Measurements from ENCODE around the gene AMBRA1. TPM values are rescaled to one million over a fixed set of nuclear protein-coding genes. Genes with fewer than 3 reads are reported as not detected.

Gene AMBRA1
- total and polyA plus RNA-seq, 2 donors (not counting 3 experiments of a cell fraction or from before 2014, with no cell fraction given), result 18.4 to 32.4 TPM

GRCh38 chr11:46617134-46617971, 23.5 kb upstream of the AMBRA1 start, which contains the start of the genes ATG13 and HARBI1:
TSS of gene ATG13 (plus strand) at chr11:46617553. CDS start at chr11:46644292, 26,739 bp downstream.
TSS of gene HARBI1 (minus strand) at chr11:46617227. CDS start at chr11:46616237, 990 bp downstream.
- peaks cover 19% of the 10 kb centered on the region for H3K79me2 ChIP-seq (ENCODE audit: control insufficient read depth, insufficient read depth, low read length)
- H3K27me3 ChIP-seq (ENCODE audit: control insufficient read depth in 2 of 2, insufficient read depth in 2 of 2, low read length in 2 of 2), result no peaks in the 10 kb centered on the region
- intact Hi-C loops (cut with micrococcal nuclease), result loop anchor here (1.0 to 2.0 kb wide), 5 partner anchors 23 to 237 kb away; partner anchors contain the start of genes AMBRA1 and MDK
- no peak for TF ChIP-seq MAX (IDR thresholded peaks at IDR 0.05; ENCODE audit: insufficient read depth, insufficient read length)
- no peak for TF ChIP-seq JUN (IDR thresholded peaks at IDR 0.05; ENCODE audit: borderline replicate concordance, insufficient read depth, insufficient read length, low read depth)
- peak; percentile 75 to 88 for TF ChIP-seq CTCF (IDR thresholded peaks at IDR 0.05; ENCODE audit: extremely low read depth in 1 of 2, insufficient read depth in 1 of 2, low read depth in 1 of 2, low read length in 2 of 2)
- no peak for TF ChIP-seq GATA2 (IDR thresholded peaks at IDR 0.05; ENCODE audit: insufficient read depth, insufficient read length, low read depth, low read length)
- peak; percentile 4 for TF ChIP-seq POLR2AphosphoS5 (IDR thresholded peaks at IDR 0.05; ENCODE audit: insufficient read depth, low read depth, low read length)
- H3K9me3 ChIP-seq (replicated peaks; ENCODE audit: control insufficient read depth, insufficient read depth, low read length), result no peaks in the 10 kb centered on the region
- BruUV-seq (replicated peaks), result TSS peak; percentile 64
- peak within 1 kb of the TSS; percentile 94 for H3K4me2 ChIP-seq (ENCODE audit: insufficient read depth, low read length)
- peak within 1 kb of the TSS; percentile 64 to 97 (median 86) for H3K4me3 ChIP-seq (replicated peaks in 1 of 3; ENCODE audit: insufficient read depth in 1 of 3, low read depth in 1 of 3, low read length in 3 of 3)
- no peaks in the 10 kb centered on the region for H3K36me3 ChIP-seq (ENCODE audit: control insufficient read depth in 2 of 2, extremely low read depth in 1 of 2, insufficient read depth in 2 of 2, low read length in 2 of 2)
- ChIA-PET POLR2A (interaction anchor here (1.1 kb wide), 1 partner anchor 32 kb away, joined by 3 read pairs; no protein-coding TSS in a partner anchor), CTCF (interaction anchor here (0.5 to 3.5 kb wide), 13 partner anchors 9 to 234 kb away, joined by 3 to 27 read pairs (median 6); partner anchors contain the start of gene AMBRA1)
- peak within 1 kb of the TSS; percentile 96 for H3K27ac ChIP-seq (ENCODE audit: insufficient read depth, low read depth, low read length)
- H4K20me1 ChIP-seq (replicated peaks; ENCODE audit: control insufficient read depth, extremely low read depth, insufficient read depth, low read length), result no peaks in the 10 kb centered on the region
- FAIRE-seq (peak; percentile 74), DNase-seq (ENCODE audit: low read depth, low spot score) (peak; percentile 89)
- H2AFZ ChIP-seq (ENCODE audit: low read depth, low read length), result peak within 1 kb of the TSS; percentile 75
- peak within 1 kb of the TSS; percentile 95 for H3K9ac ChIP-seq (replicated peaks; ENCODE audit: extremely low read depth, insufficient read depth, low read length)
- no peaks in the 10 kb centered on the region for H3K9me1 ChIP-seq (replicated peaks; ENCODE audit: control insufficient read depth, extremely low read depth, insufficient read depth, low read length)
- dilution Hi-C loops (cut with MboI; ENCODE audit: extremely low pct_ligation_motif_present, low sequenced_read_pairs), result no loop called here
- H3K4me1 ChIP-seq (ENCODE audit: control insufficient read depth, extremely low read depth, insufficient read depth, low read length), result peaks cover 19% of the 10 kb centered on the region
